ENCODE measurements around the gene CD244.

CD244 gene

DNA sequence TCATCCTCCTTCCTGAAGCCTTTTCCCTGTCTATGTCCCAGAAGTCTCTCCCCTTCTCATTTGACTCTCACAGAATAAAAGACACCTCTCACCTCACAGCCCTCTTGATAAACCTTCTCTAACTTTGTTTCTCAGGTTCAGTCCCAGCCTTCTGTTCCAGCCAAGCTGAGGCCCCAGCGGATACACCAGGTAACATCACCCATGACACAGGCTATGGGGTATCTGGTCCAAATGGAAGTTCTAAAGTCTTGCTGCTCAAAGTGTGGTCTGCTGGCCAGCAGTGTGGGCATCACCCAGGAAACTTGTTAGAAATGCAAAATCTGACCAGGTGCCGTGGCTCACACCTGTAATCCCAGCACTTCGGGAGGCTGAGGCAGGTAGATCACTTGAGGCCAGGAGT, 43.5 kb downstream of the CD244 start:
- TF ChIP-seq, protein P1, sequence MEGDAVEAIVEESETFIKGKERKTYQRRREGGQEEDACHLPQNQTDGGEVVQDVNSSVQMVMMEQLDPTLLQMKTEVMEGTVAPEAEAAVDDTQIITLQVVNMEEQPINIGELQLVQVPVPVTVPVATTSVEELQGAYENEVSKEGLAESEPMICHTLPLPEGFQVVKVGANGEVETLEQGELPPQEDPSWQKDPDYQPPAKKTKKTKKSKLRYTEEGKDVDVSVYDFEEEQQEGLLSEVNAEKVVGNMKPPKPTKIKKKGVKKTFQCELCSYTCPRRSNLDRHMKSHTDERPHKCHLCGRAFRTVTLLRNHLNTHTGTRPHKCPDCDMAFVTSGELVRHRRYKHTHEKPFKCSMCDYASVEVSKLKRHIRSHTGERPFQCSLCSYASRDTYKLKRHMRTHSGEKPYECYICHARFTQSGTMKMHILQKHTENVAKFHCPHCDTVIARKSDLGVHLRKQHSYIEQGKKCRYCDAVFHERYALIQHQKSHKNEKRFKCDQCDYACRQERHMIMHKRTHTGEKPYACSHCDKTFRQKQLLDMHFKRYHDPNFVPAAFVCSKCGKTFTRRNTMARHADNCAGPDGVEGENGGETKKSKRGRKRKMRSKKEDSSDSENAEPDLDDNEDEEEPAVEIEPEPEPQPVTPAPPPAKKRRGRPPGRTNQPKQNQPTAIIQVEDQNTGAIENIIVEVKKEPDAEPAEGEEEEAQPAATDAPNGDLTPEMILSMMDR (IDR thresholded peaks at IDR 0.05; ENCODE audit: low read depth, low read length, missing control alignments): no peak
- no peak for DNase-seq (ENCODE audit: low read depth)
- in situ Hi-C loops (cut with HindIII; ENCODE audit: low sequenced_read_pairs): no loop called here
- H3K4me3 ChIP-seq (ENCODE audit: low read depth, low read length): no peak overlapping the region

DNA sequence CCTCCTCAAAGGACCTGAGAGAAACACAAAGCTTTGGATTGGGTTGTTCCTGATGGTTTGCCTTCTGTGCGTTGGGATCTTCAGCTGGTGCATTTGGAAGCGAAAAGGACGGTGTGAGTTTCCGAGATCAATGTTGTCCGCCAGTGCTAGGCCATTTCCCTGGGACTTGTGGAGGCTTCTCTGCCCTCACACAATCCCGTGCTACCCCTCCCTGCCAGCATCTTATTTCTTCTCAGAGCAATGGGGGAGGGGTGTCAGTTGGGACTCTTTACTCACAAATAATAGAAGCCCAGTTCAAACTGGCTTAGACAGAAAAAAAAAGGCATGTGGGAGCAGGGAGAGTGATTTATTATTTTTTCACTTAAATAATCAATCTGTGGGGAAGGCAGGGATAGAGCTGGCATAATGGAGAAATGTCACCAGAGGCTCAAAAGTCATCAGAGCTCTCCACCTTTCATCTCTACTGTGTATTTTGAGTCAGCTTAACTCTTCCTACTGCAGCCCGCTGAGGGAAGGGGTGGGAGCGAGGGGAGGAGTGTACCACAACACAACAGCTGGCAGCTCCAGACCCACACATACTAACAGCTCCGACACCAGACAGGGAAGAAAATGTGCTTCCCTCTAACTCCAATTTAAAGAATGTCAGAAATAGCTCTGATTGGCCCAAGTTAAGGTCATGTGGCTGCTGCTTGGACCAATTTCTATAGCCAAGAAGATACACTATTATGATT, 44.3 kb downstream of the CD244 start:
- TF ChIP-seq, protein P1 (IDR thresholded peaks at IDR 0.05; ENCODE audit: low read depth, low read length, missing control alignments): no peak
- in situ Hi-C loops (cut with HindIII; ENCODE audit: low sequenced_read_pairs): no loop called here
- DNase-seq (ENCODE audit: low read depth): no peak

DNA sequence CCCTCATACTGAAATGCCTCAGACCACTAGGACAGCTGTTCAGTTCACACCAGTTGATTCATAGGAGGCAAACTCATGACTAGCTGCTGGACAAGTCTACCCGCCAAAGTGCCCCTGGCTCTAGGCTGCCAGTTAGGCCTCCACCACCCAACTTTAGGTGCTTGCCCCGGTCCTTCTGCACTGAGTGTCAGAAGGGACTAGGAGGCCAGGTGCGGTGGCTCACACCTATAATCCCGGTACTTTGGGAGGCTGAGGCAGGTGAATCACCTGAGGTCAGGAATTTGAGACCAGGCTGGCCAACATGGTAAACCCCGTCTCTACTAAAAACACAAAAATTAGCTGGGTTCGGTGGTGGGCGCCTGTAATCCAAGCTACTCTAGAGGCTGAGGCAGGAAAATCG, 47.8 kb downstream of the CD244 start:
- in situ Hi-C loops (cut with HindIII; ENCODE audit: low sequenced_read_pairs): no loop called here
- DNase-seq (ENCODE audit: low read depth): no peak
- TF ChIP-seq, protein P1 (IDR thresholded peaks at IDR 0.05; ENCODE audit: low read depth, low read length, missing control alignments): no peak

More for the DNA sequence above, 44.3 kb downstream of the CD244 start:
- no peak overlapping the region for H3K4me3 ChIP-seq (ENCODE audit: low read depth, low read length)

DNA sequence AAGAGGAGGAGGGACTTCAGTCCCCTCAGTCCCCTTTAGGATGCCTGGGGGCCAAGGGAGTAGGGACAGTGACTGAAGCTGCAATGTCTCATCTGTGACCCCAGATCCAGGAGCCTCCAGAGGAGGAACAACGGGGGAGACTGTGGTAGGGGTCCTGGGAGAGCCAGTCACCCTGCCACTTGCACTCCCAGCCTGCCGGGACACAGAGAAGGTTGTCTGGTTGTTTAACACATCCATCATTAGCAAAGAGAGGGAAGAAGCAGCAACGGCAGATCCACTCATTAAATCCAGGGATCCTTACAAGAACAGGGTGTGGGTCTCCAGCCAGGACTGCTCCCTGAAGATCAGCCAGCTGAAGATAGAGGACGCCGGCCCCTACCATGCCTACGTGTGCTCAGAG, 48.4 kb downstream of the CD244 start:
- no peak for DNase-seq (ENCODE audit: low read depth)
- TF ChIP-seq, protein P1 (IDR thresholded peaks at IDR 0.05; ENCODE audit: low read depth, low read length, missing control alignments): no peak
- H3K4me3 ChIP-seq (ENCODE audit: low read depth, low read length): no peak overlapping the region
- in situ Hi-C loops (cut with HindIII; ENCODE audit: low sequenced_read_pairs): no loop called here

More for the DNA sequence above, 47.8 kb downstream of the CD244 start:
- no peak overlapping the region for H3K4me3 ChIP-seq (ENCODE audit: low read depth, low read length)

DNA sequence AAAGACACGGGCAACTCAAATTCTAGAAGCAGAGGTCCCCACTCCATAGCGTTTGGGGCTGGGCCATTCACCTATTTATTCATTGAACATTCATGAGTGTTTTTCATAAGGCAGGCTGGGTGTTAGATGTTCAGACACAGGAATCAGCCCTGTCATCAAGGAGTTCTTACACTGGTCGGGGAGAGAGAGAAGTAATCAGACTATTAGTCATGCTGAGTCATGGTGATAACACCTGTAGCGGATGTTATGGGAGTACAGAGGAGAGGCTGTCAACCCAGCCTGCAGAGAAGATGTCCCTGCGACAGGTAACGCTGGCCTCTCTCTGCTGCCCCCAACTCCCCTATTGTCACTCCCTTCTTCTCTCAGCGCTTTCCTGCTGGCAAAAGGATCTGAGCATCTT, 49.5 kb downstream of the CD244 start:
- TF ChIP-seq, protein P1 (IDR thresholded peaks at IDR 0.05; ENCODE audit: low read depth, low read length, missing control alignments): no peak
- no peak for DNase-seq (ENCODE audit: low read depth)
- in situ Hi-C loops (cut with HindIII; ENCODE audit: low sequenced_read_pairs): no loop called here
- no peak overlapping the region for H3K4me3 ChIP-seq (ENCODE audit: low read depth, low read length)

DNA sequence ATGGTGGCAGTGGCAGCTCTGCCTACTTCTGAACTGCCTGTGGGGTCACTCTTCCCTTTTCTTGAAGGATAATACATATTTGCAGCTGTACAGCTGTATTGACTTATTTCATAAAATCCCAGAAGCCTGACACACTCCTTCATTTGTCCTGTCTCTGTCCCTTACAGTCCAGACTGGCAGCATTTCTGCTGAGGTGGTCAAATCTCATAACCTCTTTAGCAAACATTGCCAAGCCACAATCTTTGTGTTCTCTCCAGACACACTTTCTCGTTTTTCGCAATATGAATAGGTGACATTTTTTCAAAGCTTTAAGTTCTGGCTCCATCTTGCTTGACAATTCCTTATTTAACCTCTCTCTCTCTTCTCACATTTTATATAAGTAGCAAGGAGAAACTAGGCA, 51.5 kb downstream of the CD244 start:
- DNase-seq (ENCODE audit: low read depth): no peak
- H3K4me3 ChIP-seq (ENCODE audit: low read depth, low read length): no peak overlapping the region
- in situ Hi-C loops (cut with HindIII; ENCODE audit: low sequenced_read_pairs): no loop called here
- TF ChIP-seq, protein P1 (IDR thresholded peaks at IDR 0.05; ENCODE audit: low read depth, low read length, missing control alignments): no peak
